T-helper 1 cell (primary cell): ENCODE measurements around the gene MCOLN3.
A peak's percentile ranks its signal among the peaks of the same experiment; 100 is the strongest.
"Not testable (repeated sequence)": the region's sequence is repeated elsewhere in the genome, so short reads cannot be mapped to it uniquely, and the experiment has no call there.

Source experiments
- DNase-seq, 5 donors: peaks; one replicate each; pipeline ENCODE4 v3.0.0-alpha.2; 2012 to 2020

The MCOLN3 gene

DNA sequence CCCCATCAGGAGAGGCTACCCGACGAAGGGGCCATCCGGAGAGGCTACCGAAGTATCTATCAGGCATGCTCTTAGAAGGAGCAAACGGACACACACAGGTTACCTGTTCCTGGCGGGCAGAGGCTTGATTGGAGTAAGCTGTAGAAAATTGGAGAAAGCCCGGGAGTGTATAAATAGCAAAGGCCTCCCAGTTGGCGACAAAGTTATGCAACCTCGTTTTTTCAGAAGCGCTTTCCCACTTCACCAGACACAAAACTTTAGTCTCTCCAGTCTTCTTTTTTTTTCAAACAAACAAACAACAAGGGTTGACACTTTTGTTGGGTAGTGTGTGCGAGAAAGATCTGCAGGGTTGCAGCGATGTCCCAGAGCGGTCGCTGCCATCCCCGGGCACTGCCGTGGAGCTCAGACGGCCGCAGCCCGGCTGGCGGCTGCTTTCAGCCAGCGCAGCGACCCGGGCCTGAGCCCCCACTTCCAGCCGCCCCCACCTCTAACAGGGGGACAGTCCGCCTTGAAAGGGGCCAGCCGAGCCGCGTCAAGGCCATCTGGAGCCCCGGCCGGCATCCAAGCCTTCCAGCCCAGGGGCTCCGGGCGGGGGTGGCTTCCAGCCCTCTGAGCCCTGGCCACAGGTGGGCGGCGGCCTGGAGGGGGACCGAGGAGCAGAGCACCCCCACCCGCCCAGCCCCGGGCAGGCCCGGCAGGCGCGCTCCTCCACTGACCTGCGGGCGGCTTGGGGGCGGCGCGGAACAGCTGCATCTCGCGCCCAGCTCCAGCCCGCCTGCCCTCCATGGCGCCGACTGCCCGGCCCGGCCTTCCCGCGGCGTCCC, 616 bp downstream of the MCOLN3 start:
- no peak for DNase-seq

- DNase-seq: no peak
Observed at GRCh38 chr1:85047144-85047471, 1.2 kb downstream of the MCOLN3 start.

DNA sequence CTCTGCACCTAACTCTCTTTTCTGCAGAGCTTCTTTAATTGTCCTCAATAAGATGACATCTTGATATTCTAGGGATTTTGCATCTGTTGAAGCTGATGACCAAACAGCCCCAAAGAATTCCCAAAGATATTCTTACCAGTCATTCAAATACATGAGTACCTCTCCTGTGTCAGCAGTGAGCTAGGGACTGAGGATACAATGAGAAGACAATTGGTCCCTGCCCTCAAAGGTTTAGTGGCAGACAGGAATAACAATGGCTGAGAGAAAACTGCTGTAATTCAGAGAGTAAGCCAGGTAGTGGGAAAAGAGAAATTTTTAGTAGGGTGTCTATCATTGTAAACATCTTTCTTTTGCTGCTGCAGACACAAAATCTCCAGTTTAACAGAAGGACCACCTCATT, 5.9 kb downstream of the MCOLN3 start:
- DNase-seq: no peak

DNA sequence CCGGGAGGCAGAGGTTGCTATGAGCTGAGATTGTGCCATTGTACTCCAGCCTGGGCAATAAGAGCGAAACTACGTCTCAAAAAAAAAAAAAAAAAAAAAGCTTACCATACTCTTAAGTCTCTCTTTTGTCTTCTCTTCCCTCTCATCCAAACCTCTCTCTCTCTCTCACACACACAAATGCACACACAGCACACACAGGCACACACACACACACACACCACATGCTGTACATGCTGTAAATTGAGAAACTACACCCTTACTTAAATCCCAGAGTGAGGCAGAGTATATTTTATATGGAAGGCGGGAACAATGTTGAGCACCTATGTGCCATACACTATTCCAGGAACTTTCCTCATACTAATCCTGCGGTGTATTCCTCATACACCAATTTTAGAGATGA, 6.5 kb downstream of the MCOLN3 start:
- no peak for DNase-seq

DNA sequence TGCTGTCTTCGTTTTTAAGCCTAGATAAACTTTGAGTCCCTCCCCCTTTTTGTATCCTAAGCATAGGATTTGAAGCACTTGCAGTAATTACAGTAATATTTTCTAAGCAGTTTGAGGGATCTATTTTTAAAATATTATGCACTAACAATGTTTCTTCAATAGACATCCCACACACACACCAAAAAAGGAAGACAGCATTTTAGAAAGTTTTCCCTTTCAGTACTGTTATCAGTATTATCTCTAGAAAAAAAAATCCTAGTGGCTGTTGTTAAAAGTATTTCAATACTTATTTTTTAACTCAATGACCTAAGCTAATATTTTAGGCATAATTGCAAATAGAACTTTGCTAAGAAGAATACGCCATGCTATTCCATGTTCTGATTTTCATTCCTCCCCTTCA, 15.1 kb downstream of the MCOLN3 start:
- no peak for DNase-seq

DNA sequence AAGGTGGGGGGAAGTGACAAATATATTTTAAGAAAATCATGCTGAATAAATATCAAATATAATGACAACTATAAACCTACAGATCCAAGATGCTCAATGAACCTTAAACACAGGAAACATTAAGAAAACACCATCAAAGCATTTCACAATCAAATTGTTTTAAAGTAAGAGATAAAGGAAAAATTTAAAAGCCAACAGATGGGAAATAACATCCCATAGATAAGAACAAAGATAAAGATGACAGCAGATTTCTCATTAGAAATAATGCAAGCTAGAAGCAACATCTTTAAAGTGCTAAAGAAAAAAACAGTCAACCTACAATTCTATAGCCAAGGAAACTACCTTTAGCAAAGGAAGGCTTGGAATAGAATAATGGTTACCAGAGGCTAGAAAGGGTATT, 17.8 kb downstream of the MCOLN3 start:
- DNase-seq: no peak

DNA sequence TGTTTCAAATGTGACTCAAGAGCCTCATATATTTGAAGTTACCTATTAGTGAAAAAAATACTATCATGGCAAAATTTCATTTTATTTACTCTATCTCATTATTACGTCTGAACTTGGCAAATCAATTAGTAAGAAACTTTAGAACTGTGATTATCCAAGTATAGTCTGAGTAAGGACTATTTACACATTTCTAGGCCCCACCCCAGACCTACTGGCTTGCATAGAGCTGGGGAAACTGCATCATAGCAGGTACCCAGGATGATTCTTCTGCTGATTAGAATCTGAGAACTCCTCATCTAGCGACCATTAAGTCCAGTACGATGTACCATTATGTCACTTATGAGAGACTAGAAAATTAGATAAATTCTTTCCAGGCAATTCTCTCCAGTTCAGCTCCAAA, 20.1 kb downstream of the MCOLN3 start:
- no peak for DNase-seq

GRCh38 chr1:85027242-85027983, 20.9 kb downstream of the MCOLN3 start:
- peak in 1 of 5 donors; percentile 39 for DNase-seq

DNA sequence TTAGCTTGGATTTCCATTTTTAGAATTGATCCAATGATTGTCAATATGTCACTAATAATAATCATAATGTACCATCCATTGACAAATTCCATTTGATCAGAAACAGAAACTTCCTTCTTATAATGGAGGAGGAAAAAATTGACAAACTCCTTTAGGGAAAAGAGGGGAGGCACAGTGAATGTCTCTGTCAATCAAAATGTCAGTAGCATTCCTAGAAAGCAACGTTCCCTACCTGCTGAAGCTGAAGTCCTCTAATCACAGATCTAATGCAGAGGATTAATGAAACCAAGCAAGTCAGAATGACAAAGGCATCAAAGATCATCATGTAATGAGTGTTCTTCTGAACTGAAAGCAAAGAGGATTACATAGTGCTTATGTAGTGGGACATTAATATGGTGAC, 22.4 kb downstream of the MCOLN3 start:
- DNase-seq: no peak

- DNase-seq: no peak
Observed at GRCh38 chr1:85024736-85025135, 23.6 kb downstream of the MCOLN3 start.

- peak in 1 of 5 donors; percentile 29 for DNase-seq
Observed at GRCh38 chr1:85022700-85023099, 25.6 kb downstream of the MCOLN3 start.

DNA sequence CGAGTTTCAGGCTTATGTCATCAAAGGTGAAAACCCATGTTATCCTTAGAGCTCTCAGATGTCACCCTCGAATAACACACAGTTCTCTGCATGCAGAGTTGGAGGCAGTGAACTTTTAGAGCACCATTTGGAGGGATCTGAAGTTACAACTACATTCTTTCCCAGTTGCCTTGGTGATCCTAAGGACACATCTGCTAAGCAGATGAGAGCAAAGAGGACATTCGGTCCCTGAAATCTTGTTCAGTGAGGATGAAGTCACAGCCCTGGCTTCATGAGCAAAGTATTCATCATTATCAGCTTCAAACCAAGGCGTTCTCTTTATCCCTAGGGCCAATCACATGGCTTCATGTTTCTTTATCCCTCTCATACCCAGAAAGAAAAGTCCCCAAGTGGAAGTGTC, 28.3 kb downstream of the MCOLN3 start:
- no peak for DNase-seq

- DNase-seq: no peak
Observed at GRCh38 chr1:85015826-85016225, 32.5 kb downstream of the MCOLN3 start.

- not testable (repeated sequence) for DNase-seq
Observed at GRCh38 chr1:85005641-85006040, 42.7 kb downstream of the MCOLN3 start.

DNA sequence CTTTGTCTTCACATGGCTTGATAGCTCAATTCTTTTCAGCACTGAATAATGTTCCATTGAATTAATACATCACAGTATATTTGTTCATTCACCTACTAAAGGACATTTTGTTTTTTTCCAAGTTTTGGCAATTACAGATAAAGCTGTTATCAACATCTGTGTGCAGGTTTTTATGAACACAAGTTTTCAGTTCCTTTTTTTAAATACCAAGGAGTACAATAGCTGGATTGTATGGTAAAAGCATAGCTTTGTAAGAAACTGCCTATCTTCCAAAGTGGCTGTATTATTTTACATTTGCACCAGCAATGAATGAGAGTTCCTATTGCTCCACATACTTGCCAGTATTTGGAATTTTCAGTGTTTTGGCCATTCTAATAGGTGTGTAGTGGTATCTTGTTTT, 46.6 kb downstream of the MCOLN3 start:
- DNase-seq: no peak

DNA sequence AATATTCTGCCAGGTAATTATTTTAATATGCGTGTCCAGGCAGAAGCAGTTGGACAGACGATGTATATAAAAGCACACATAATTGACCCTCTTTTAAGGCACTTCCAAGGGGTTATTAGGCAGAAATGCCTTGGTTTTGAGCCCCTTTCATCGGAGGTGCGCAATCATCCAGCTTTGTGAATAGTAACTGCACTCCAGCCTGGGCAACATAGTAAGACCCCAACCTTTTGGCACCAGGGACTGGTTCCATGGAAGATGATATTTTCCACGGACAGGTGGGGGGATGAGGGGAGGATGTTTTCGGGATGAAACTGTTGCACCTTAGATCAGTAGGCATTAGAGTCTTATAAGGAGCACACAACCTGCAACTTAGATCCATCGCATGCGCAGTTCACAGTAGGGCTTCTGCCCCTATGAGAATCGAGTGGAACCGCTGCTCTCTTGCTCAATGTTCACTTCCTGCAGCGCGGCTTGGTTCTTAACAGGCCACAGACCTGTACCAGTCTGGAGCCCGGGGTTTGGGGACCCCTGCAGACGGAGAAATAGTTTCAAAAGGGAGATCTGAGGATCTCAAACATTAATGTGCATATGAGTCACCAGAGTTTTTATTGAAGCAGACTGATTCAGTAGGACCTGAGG, 49.5 kb downstream of the MCOLN3 start:
- DNase-seq: peak in 4 of 5 donors; percentile 12 to 75 (median 42)

DNA sequence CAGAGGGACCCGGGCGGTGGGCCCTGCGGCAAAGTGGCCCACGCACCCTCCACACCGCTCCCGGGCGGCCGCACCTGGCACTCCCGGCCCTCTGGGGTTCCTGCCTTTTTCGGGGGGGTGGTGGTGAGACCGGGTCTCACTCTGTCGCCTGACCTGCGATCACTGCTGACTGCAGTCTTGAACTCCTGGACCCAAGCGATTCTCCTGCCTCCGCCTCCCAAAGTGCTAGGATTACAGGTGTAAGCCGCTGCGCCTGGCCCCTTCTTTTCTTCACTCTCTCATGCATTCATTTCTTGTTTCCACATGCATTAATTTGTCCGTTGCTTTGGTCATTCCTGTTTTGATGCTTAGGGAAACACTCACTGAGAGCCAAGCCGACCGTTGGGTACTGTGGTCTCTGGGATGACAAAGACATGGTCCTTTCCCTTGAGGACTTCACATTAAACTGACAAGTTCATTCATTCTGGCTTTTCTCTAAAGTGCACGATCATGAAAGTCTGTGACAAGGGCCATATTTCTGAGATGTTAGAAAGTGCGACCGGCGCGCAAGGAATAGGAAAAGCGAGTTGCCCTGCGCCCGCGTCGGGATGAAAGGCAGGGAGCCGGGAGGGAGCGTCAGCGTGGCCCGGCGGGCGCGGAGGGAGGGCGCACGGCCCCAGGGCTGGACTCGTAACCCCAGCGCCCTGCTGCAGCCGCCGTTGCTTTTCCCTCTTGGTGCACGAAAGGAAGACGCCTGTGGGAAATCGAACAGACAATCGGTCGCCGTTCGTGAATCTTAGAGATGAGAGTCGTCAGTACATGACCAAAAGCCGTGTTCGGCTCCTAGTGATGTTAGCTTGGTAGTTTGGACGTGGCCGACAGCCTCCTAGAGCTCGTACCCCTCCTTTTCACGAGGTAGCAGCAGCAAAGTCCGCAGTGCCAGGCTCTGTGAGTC, 50.4 kb downstream of the MCOLN3 start:
- DNase-seq: no peak

DNA sequence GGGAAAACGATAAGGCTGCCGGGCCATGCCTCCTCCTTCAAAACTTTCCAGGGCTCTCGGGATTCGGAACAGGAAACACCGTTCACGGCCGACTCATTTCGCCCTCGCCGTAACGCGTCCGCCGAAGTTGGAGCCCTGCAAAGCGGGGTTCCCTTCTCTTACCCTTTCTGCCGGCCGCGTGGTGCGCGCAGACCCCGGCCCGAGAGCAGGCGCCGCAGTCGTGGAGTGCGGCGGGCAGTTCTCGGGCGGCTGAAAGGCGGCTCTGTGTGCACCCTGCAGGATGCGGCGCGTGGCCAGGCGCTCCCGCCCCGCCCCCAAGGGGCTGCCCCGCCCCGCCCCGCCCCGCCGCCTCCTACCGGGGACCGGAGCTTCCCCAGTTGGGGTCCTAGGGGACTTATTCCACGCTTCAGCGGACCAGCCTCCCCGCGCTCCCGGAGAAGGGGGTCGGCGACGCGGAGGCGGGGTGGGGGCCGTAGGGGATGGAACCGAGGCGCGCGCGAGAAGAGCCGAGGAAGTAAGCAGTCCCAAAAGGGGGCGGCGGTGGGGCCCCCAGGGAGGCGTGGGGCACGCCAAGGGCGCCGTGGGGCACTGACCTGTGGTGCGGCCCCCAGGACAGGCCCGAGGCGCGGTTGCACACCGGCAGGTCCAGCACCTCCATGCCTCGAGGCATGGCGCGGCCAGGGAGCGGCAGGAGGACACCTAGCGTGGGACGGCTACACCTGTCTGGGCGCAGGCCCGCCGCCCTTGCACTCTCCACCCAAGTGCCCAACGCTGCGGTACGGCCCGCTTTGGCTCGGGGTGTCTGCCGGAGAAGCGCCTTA, 51.2 kb downstream of the MCOLN3 start, which contains the start of gene MCOLN2:
Gene MCOLN2, minus strand, starts transcription at position 268 of the 821 bp plus-strand sequence. Its CDS starts 241 bp downstream, at position 27.
- peak; percentile 34 to 60 (median 45) for DNase-seq

DNA sequence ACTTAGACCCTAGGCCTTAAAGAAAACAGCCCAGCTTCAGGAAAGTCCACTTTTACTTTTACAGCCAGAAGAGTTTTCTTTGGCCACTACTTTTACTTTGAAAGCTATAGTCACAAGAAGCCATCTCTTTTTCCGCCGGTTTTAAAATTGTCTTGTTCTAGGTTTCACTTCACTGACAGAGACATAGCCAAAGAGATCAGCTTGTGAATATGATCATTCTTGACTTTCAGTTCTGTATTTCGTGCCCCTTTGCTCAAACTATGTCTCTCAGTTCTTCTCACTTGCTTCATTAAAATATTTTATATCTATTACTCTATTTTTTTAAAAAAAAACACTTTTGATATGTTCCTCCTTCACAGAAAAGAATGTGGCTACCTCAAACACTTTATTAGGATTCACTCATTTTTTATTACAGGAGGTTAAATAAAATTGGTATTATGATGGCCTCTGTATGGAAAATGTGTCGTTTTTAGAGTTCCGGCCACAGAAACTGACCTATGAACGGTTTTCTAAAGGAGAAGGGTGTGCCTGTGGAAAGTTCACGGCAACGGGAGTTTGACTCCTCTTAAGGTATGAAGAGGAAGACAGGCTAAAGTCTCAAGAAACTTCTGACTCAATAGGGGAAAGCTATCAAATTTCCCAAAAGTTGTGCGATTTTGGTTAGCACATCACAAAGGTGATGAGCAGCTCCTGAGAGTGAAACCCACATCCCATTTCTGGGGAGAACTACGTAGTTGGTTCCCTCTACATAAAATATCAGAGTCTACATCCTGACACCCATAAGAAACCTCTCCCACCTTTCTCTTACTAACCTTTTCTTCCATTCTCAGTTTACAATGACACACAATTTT, 52.6 kb downstream of the MCOLN3 start:
- peak in 1 of 5 donors; percentile 52 for DNase-seq

DNA sequence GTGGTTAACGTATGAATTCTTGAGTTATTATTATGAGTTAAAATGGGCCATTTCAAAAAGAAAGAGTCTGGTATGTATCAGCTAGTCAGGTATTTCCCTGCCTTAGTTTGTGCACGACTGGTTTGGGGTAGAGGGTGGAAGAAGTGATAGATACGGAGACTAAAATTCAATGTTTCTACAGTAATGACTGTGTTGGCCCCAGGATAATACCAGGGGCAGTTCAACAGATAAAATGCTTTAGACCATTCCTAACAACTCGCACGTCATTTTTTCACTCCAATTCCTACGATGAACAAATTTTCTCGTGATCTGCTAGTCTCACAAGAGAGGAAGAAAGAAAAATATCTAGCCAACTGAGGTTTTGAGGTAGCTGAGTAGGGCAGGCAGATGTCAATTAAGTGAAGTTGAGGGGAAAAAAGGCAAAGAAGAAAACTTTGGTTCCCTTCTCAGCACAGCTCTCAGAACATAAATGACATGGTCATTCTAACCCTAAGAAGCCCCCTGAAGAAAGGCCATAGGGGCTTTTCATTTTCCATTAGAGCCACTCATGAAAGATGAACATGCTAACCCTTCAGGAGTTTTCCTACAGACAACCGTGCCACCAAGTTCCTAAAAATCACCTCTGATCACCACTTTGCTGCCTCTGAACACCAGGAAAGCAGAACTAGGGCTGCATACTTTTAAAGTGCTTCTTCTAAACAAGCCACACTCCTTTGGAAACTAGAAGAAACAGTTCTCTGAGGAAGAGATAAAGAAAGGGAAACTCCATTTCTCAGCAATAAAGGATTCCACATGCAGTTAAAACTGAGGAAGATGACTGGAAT, 57.0 kb downstream of the MCOLN3 start:
- no peak for DNase-seq
